ENCODE measurements around the gene PFDN1.
A peak's percentile ranks its signal among the peaks of the same experiment; 100 is the strongest.
"Not testable (repeated sequence)": the region's sequence is repeated elsewhere in the genome, so short reads cannot be mapped to it uniquely, and the experiment has no call there.

PFDN1 gene

DNA sequence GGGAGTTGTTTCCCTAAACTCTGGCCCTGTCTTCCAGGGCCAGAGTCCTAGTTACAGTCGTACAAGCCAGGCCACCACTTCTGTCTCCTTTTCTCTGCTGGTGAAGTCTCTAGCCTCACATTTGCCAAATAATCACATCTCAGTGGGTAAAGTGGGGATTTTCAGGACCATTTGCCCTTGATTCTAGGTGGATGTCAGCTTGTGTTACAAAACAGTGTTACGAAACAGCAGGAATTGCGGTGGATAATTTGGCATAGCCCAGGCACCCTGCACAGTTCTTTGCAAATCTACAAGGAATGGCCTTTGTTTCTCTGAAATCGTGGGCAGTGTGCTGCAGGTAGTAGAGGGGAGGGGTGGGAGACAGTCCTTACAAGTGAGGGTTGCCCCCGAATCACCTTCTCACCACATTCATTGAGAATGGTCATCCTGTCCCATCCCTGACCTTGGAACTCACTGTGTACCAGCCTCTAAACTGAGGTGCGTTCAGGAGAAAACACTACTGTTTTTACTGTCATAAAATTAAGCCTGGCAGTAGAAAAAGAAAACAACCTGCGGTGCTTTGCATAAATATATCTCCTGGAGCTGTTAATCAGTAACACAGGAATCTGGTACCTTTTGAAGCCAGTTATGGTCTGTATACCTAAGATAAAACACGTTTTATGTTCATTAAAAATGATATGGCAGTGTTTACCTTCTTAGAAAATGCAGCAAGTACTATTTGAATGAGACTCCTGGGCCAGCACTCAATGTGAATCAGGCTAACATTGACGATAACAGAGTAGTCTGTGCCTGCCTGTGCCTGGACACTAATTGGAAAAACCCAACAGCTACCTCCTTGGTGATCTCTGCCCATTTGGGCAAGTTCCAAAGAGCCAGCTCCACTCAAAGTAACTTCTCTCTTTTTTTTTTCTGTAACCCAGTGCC is 83.6 kb downstream of the PFDN1 start:
- DNase-seq (ENCODE audit: insufficient read length, low spot score), result no peak
- FAIRE-seq, result no peak

DNA sequence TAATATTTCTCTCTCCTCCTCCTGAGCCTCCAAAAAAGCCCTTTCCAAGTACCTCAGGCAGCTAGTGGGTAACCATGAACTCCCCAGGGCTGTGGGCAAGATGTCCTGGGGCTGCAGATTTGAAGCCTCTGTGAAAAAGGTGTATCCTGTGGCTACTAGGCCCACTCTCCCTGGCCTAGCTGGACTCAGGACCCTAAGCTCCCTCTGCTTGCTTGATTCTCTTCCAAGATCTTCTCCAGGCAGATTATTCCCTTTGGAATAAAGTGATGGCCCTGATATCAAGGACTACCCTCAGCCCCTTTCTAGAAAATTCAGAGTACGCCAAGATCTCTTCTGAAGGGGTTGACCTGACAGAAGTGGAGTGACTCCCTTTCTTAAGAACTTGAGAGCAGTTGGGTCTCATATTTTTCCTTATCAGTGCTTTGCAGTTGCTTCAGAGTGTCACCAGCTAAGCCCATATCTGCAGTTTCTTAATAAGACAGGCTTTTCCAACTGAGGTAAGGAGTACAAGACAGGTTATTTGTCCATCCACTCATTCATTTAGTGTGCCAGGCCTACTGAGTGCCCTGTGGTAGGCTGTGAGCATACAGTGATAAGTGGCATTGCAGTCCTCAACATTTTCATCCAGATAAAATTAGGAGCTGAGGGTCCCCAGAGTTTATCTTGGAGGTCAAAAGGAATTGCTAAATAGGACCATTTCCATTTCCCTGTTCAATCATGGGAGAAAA is 85.4 kb downstream of the PFDN1 start:
- DNase-seq (ENCODE audit: insufficient read length, low spot score) (no peak), FAIRE-seq (no peak)

DNA sequence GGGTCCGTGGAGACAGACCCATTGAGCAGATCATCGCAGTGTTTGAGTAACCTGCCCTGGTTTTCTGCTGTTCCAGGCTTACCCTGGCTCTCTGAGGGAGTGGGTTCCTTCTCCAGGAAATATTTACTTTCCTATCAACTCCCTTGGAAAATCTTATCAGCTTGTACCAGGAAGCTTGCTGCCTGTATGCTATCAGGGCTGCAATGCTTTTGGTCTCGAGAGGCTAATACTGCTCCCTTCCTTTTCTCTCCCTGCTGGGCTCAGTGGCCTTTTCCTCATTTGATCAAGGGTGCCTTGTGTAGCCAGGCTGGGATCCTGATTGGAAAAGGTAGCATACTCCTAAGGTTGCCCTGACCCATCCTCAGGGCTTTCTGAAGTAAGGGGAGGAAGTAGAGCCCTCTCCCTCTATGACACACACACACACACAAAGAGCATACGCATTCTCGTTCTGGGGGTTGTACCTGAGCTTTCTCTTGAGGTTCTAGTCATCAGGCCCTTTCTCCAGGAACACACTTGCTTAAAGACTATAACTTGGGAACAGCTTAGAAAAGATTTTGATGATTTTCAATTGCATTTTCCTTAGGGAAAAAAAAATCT is 86.3 kb downstream of the PFDN1 start:
- DNase-seq (ENCODE audit: insufficient read length, low spot score) (no peak), FAIRE-seq (no peak)

DNA sequence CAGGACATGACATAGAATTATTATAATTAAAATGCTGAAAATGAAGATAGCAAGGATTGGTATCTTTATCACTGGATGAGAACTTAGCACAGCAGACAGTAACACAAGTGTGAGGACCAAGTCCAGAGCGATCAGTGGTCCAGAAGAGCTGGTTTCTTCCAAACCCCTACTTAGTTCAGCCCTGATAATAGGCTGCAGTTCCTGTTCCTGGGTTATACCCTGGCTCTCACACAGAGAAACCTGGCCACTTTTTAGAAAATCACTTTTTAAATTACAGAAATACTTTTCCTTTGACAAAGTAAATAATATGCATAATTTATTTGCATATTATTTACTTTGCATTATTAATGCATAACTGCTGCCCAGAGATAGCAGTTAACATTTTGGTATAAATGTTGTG is 87.6 kb downstream of the PFDN1 start:
- DNase-seq (ENCODE audit: insufficient read length, low spot score), result no peak
- peak; percentile 72 for FAIRE-seq

DNA sequence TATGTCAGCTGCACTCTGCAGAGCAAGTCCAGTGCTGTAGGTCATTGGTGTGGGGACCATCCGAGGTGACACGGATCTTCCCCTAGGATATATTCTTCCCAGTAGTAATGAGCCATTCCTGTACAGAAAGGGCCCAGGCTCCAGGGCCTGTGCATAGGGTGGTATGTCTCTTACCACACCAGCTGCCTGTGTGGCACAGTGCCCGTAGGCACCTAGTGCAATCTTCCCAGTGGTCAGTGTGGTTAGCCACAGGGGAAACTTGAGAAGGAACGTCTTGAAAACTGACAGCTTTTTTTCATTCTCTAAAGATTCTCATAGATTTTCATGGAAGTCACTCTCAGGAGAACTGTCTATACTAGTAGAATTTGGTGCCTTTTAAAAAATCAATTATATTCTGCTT is 88.1 kb downstream of the PFDN1 start:
- DNase-seq (ENCODE audit: insufficient read length, low spot score) (no peak), FAIRE-seq (peak; percentile 64)

DNA sequence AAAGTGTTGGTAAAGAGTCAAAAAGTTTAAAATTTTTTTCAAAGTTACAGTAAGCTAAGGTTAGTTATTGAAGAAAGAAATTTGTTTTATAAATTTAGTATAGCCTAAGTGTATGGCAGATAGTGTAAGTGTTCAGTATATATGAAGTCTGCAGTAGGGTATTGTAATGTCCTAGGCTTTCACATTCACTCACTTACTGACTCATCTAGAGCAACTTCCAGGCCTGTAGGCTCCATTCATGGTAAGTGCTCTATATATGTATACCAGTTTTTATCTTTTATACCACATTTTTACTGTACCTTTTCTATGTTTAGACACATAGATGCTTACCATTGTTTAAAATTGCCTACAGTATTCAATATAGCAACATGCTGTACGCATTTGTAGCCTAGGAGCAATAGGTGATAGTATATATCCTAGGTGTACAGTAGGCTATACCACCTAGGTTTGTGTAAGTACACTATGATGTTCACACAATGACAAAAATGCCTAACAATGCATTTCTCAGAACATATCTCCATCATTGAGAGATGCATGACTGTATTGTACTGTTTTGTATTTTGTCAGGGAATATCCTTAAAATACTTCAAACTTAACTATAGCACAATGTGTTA is 89.4 kb downstream of the PFDN1 start:
- DNase-seq (ENCODE audit: insufficient read length, low spot score) (no peak), FAIRE-seq (peak; percentile 21)

DNA sequence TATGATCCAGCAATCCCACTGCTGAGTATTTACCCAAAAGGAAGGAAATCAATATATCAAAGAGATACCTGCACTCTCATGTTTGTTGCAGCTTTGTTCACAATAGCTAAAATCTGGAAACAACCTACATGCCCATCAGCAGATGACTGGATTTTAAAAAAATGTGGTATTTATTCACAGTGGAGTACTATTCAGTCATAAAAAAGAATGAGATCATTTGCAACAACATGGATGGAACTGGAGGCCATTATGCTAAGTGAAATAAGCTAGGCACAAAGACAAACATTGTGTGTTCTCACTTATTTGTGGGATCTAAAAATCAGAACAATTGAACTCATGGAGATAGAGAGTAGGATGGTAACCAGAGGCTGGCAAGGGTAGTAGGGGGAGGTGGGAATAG is 94.8 kb downstream of the PFDN1 start:
- FAIRE-seq (no peak), DNase-seq (ENCODE audit: insufficient read length, low spot score) (no peak)

DNA sequence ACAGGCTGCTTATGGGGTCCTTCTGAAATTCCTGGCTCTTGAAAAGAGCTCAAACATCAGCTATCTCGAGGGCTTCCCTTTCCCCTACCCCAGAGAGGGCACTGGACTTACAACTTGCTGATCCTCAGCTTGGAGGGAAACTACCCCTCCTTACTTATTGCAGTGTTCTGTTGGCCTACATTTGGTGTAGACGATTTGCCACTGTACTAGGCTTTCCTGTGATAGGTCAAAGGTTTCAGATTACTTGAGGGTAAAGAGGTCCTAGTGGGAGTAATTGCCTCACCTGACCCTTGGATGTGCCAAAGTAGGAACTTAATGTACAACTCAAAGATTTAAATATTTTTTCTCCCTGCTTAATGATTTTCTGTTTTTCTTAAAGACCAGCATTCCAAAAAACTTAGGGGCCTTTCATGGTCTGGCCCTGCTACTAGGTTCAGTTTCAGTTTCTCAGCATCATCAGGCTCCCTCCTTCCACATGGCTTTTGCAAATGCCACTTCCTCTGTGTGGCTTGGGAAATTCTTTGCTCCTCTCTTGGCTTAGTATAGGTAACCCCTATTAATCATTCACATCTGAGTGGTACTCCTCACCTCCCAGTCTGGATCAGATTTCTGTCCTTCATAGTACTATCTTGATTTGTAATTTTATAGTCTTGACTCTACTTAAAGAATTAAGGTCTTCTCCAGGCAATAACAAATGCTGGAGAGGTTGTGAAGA is 95.5 kb downstream of the PFDN1 start:
- no peak for DNase-seq (ENCODE audit: insufficient read length, low spot score)
- FAIRE-seq, result peak; percentile 85

DNA sequence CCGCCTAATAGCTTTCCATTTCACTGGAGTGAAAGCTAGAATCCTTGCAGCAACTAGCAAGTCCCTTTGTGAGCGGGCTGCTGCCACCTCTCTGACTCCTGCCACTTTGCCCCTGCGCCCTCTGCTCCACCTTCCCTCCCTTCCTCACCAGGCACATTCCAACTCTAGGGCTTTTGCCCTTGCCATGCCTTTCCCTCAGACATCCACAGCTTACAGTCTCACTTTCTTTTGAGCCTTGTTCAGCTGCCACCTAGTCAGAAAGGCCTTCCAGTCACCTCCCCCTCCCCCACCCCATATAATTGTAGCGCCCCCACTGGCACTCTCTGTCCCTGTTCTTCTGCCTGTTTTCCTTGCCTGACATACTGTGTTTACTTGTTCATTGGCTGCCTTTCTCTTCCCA is 96.9 kb downstream of the PFDN1 start:
- DNase-seq (ENCODE audit: insufficient read length, low spot score) (no peak), FAIRE-seq (no peak)

DNA sequence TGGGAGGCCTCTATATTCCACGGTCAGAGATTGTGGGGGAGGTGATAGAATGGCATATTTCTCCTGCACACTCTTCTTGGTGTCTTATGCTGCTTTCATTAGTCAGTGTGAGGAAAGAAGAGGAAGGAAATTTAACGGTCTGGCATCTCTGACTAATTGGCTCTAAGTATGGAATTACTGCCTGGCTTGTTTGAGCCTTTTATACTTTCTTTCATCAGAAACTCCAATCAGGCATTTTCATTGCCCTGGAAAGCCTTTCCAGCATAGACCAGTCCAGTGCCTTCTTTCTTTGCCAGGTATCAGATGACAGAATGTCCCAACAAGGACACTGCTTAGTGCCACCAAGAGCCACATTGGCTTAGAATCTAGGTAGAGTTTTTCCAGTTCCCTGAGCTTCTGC is 97.7 kb downstream of the PFDN1 start:
- DNase-seq (ENCODE audit: insufficient read length, low spot score), result no peak
- no peak for FAIRE-seq

DNA sequence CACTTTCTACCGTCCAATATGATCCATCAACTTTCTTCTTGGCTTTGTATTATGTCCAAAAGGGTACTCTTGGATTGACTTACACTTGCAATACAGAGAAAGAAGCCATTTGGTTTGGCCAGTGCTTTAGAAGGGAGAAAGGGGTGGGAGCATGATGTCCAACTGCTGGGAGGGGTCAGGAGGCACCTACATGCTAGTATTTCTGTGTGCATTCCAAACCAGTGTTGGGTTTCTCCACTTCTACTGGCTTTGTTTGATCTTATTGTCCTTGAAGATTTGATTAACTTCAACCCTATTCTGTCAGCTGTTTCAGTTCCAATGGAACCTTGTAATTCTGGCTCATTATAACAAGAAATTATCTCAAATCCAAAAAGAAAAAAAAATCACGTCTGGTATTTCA is 100.3 kb downstream of the PFDN1 start:
- FAIRE-seq (no peak), DNase-seq (ENCODE audit: insufficient read length, low spot score) (no peak)

DNA sequence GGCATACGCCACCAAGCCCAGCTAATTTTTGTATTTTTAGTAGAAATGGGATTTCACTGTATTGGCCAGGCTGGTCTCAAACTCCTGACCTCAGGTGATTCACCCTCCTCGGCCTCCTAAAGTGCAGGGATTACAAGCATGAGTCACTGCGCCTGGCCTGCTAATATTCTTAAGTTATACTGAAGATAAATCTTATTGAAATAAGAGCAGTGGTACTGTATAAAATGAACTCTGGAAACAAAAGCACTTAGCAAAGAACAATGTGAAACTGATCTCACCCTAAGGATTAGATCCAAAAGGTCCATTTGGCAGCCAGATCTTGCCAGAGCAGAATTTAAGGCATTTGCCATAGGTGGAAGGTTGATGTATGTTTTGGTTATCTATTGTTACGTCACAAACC is 100.8 kb downstream of the PFDN1 start:
- DNase-seq (ENCODE audit: insufficient read length, low spot score) (no peak), FAIRE-seq (no peak)

DNA sequence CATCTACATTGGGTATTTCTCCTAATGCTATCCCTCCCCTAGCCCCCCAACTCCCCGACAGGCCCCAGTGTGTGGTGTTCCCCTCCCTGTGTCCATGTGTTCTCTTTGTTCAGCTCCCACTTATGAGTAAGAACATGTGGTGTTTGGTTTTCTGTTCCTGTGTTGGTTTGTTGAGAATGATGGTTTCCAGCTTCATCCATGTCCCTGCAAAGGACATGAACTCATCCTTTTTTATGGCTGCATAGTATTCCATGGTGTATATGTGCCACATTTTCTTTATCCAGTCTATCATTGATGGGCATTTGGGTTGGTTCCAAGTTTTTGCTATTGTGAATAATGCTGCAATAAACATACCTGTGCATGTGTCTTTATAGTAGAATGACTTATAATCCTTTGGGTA is 104.0 kb downstream of the PFDN1 start:
- FAIRE-seq; DNase-seq (ENCODE audit: insufficient read length, low spot score): not testable (repeated sequence)

DNA sequence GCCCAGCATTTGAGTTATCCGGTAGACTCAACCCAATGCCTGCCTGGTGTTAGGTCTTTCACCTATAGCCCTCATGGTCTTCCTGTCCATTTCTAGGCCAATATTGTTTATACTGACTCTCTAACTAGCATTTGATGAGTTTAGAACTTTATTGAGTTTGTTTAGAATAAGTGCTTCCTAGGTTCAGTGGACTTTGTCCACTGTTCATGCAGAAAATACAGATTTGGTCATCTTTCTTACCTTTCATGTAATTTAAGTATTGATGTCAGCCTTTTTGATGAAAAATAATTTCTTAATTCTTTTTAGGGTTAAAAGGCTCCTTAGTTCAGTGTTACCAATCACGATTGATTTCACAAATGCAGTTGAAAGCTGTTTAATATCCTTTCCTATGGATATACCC is 105.9 kb downstream of the PFDN1 start:
- FAIRE-seq, result no peak
- DNase-seq (ENCODE audit: insufficient read length, low spot score), result no peak

DNA sequence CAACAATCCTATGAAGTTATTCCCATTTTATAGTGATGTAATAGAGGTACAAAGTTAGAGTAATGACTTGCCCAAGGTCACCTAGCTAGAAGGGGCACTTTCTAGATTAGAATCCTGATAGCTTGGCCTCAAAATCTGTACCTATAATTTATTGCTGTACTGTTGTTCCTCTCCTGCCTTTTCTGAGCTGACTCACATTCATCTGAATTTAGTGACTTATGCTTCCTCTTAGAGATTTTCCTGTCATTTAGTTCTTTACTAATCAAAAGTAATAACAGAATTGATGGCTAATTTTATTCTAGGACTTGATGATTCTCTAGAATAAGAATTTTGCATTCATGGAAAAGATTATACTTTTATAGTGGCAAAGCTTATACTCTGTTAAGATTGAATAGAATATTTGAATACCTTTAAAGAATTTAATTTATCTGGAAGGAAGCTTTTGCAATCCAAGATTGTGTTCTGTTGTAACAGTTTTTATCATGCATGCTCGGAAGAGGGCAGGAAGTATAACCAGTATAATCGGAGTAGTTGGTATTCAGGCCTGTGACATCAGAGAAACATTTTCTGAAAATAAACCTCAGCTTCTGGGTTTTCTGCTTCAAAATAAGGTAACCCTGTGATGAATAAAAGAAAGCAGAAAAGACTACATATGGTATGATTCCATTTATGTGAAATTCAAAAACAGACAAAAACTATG is 106.6 kb downstream of the PFDN1 start:
- DNase-seq (ENCODE audit: insufficient read length, low spot score) (no peak), FAIRE-seq (no peak)
